ENCODE data around the gene GUCY1A2.

The GUCY1A2 gene

GRCh38 chr11:106727256-106727655 is 291.0 kb downstream of the GUCY1A2 start:
- DNase-seq, result no peak

GRCh38 chr11:106724293-106724892 is 293.9 kb downstream of the GUCY1A2 start:
- no peak for DNase-seq

GRCh38 chr11:106723071-106723470 is 295.2 kb downstream of the GUCY1A2 start:
- no peak for DNase-seq

GRCh38 chr11:106717222-106717621 is 301.1 kb downstream of the GUCY1A2 start:
- no peak for DNase-seq

GRCh38 chr11:106714199-106714598 is 304.1 kb downstream of the GUCY1A2 start:
- no peak for DNase-seq

- DNase-seq, result no peak
Measured at GRCh38 chr11:106708348-106708747, 309.9 kb downstream of the GUCY1A2 start.

GRCh38 chr11:106706355-106706754 is 311.9 kb downstream of the GUCY1A2 start:
- no peak for DNase-seq

- no peak for DNase-seq
Measured at GRCh38 chr11:106702805-106703204, 315.5 kb downstream of the GUCY1A2 start.

- DNase-seq, result no peak
Measured at GRCh38 chr11:106697058-106697457, 321.2 kb downstream of the GUCY1A2 start.

- no peak for DNase-seq
Measured at GRCh38 chr11:106695506-106695905, 322.8 kb downstream of the GUCY1A2 start.

GRCh38 chr11:106694501-106694900 is 323.8 kb downstream of the GUCY1A2 start:
- no peak for DNase-seq

- DNase-seq, result no peak
Measured at GRCh38 chr11:106691807-106692365, 326.4 kb downstream of the GUCY1A2 start.

- no peak for DNase-seq
Measured at GRCh38 chr11:106690923-106691322, 327.4 kb downstream of the GUCY1A2 start.

- no peak for DNase-seq
Measured at GRCh38 chr11:106684944-106685343, 333.3 kb downstream of the GUCY1A2 start.

GRCh38 chr11:106683435-106683834 is 334.8 kb downstream of the GUCY1A2 start:
- DNase-seq, result no peak

- no peak for DNase-seq
Measured at GRCh38 chr11:106681435-106681834, 336.8 kb downstream of the GUCY1A2 start.

- no peak for DNase-seq
Measured at GRCh38 chr11:106679581-106679980, 338.7 kb downstream of the GUCY1A2 start.

- DNase-seq, result no peak
Measured at GRCh38 chr11:106679181-106679580, 339.1 kb downstream of the GUCY1A2 start.

GRCh38 chr11:106670069-106670468 is 348.2 kb downstream of the GUCY1A2 start:
- no peak for DNase-seq

GRCh38 chr11:106668147-106668546 is 350.1 kb downstream of the GUCY1A2 start:
- DNase-seq, result no peak

GRCh38 chr11:106656646-106657045 is 361.6 kb downstream of the GUCY1A2 start:
- DNase-seq, result no peak

GRCh38 chr11:106644824-106645223 is 373.5 kb downstream of the GUCY1A2 start:
- DNase-seq, result no peak

GRCh38 chr11:106642331-106642730 is 375.9 kb downstream of the GUCY1A2 start:
- no peak for DNase-seq

- DNase-seq, result no peak
Measured at GRCh38 chr11:106632283-106632682, 386.0 kb downstream of the GUCY1A2 start.

- DNase-seq, result no peak
Measured at GRCh38 chr11:106627694-106628093, 390.6 kb downstream of the GUCY1A2 start.

Data from NCI-H1417 treated with DMSO at 0.1 percent for 48 hours (cell line).